Measurements from ENCODE around the gene ELK4.

GRCh38 chr1:205668951-205669340 is 37.1 kb upstream of the ELK4 start:
- TF ChIP-seq POLR2A (IDR thresholded peaks at IDR 0.05): no peak
- TF ChIP-seq POLR2AphosphoS5 (IDR thresholded peaks at IDR 0.05): no peak
